Loucy (cell line): ENCODE results near the gene AP3B2.

ENCODE experiments used
- CTCF ChIP-seq: fragments of 200-600 bp; sonication (generic); conservative IDR thresholded peaks from 2 replicates; pipeline ENCODE4 v1.5.1; 2014; ENCODE audit warnings: mild to moderate bottlenecking, antibody characterized with exemption, low read length
- EZH2phosphoT487 ChIP-seq: fragments of 200-600 bp; IDR thresholded peaks from 2 replicates; pipeline ENCODE4 v1.6.1; 2018; ENCODE audit warnings: antibody characterized with exemption, mild to moderate bottlenecking, moderate library complexity, borderline replicate concordance

GRCh38 chr15:82650046-82650670 is 59.5 kb downstream of the AP3B2 start:
- TF ChIP-seq CTCF = no peak
- TF ChIP-seq EZH2phosphoT487 = no peak
